Esophagus squamous epithelium (tissue), 5 donors: Measurements from ENCODE around the gene ZNF609. TPM values are rescaled to one million over a fixed set of nuclear protein-coding genes. Genes with fewer than 3 reads are reported as not detected.

Source experiments
- DNase-seq: peaks from one replicate; lab custom pipeline; 2025; lab: John Stamatoyannopoulos, UW
- H3K27ac ChIP-seq, 4 donors: fragments of 200-600 bp; sonication (generic); one replicate each; pipeline ENCODE4 v1.5.1; 2016 to 2019; ENCODE audit warnings: mild to moderate bottlenecking in 1 of 4
- H3K27me3 ChIP-seq, 4 donors: fragments of 200-600 bp; sonication (generic); 1 replicate in 3 of 4; 2 replicates in 1 of 4; pipeline versions ENCODE4 v1.5.1 to v1.6.0; 2017 to 2021; ENCODE audit warnings: antibody characterized with exemption in 1 of 4
- H3K36me3 ChIP-seq, 3 donors: fragments of 200-600 bp; sonication (generic); one replicate each; pipeline ENCODE4 v1.5.1; 2016 to 2019
- H3K4me1 ChIP-seq, 3 donors: fragments of 200-600 bp; sonication (generic); one replicate each; pipeline ENCODE4 v1.5.1; 2017 to 2019
- H3K4me3 ChIP-seq, 4 donors: fragments of 200-600 bp; sonication (generic); 1 replicate in 3 of 4; 2 replicates in 1 of 4; pipeline ENCODE4 v1.5.1; 2016 to 2019; ENCODE audit warnings: mild to moderate bottlenecking in 2 of 4, moderate library complexity in 1 of 4
- H3K9me3 ChIP-seq, 3 donors: fragments of 200-600 bp; sonication (generic); one replicate each; pipeline ENCODE4 v1.5.1; 2016 to 2019
- CTCF ChIP-seq, 6 experiments: fragments of 450-650 bp in 4 of 6; fragments of 200-600 bp in 2 of 6; sonication (generic) in 2 of 6; IDR thresholded peaks; one replicate each; pipeline ENCODE4 v1.5.1; 2016 to 2019; ENCODE audit warnings: antibody characterized with exemption in 6 of 6, mild to moderate bottlenecking in 4 of 6, moderate library complexity in 4 of 6
- POLR2A ChIP-seq, 4 donors: fragments of 450-650 bp; IDR thresholded peaks; one replicate each; pipeline ENCODE4 v1.6.1; 2017; ENCODE audit warnings: antibody characterized with exemption in 4 of 4, mild to moderate bottlenecking in 4 of 4, moderate library complexity in 3 of 4
- WGBS, 2 donors: methylation state at CpG; one replicate each; pipeline ENCODE4 v1.1.5; 2018; 5-methylcytosine and 5-hydroxymethylcytosine counted together
- intact Hi-C: fragments of 100-400 bp; cut with DNase I; formaldehyde crosslinking; loops from one replicate; pipeline ENCODE4 v1.15.0; 2022
- total RNA-seq, 4 donors: library from RNA; depleted of rRNA; stranded (reverse); fragments of >200 nt; gene quantifications; one replicate each; pipeline ENCODE4 v1.1.0, GENCODE V29; 2016
- donor health status: DM: yes; HTN: yes; CAD: no.

ZNF609 gene
- total RNA-seq, 4 donors from 2014 or later, result 10.2 to 25.2 (median 13.8) TPM

- peaks cover 0 to 16% (median 0%) of the 10 kb centered on the region in 3 donors for H3K36me3 ChIP-seq
- intact Hi-C loops, result no loop called here
- WGBS, 2 donors, result 75 to 77% methylated on average over 6 of the region's 6 CpGs
- H3K4me1 ChIP-seq, result peaks cover 7 to 11% (median 8%) of the 10 kb centered on the region in 3 donors
- H3K4me3 ChIP-seq, result no peak overlapping the region
- H3K27me3 ChIP-seq, result no peaks in the 10 kb centered on the region
- H3K27ac ChIP-seq, result no peak overlapping the region
- no peak for TF ChIP-seq CTCF (IDR thresholded peaks at IDR 0.05)
- TF ChIP-seq POLR2A (IDR thresholded peaks at IDR 0.05), result no peak
- H3K9me3 ChIP-seq, result no peaks in the 10 kb centered on the region
- DNase-seq, result no peak
These were observed 21.5 kb upstream of the ZNF609 start for GRCh38 chr15:64438653-64439447.

- intact Hi-C loops, result no loop called here
- 84 to 89% methylated on average over 3 of the region's 3 CpGs for WGBS, 2 donors
- peaks cover 8 to 26% (median 9%) of the 10 kb centered on the region in 3 donors for H3K4me1 ChIP-seq
These were observed 18.5 kb upstream of the ZNF609 start for GRCh38 chr15:64441852-64442251.

GRCh38 chr15:64443016-64443415 is 17.4 kb upstream of the ZNF609 start:
- no peak overlapping the region for H3K4me3 ChIP-seq
- no peaks in the 10 kb centered on the region for H3K27me3 ChIP-seq
- no peaks in the 10 kb centered on the region for H3K9me3 ChIP-seq
- intact Hi-C loops, result no loop called here
- no peak for DNase-seq
- TF ChIP-seq POLR2A (IDR thresholded peaks at IDR 0.05), result no peak
- 93 to 94% methylated on average over 2 of the region's 2 CpGs for WGBS, 2 donors
- H3K36me3 ChIP-seq, result peaks cover 5 to 37% (median 9%) of the 10 kb centered on the region in 3 donors
- H3K4me1 ChIP-seq, result peaks cover 8 to 26% (median 9%) of the 10 kb centered on the region in 3 donors
- H3K27ac ChIP-seq, result peak overlapping the region; percentile 35 to 77 (median 60)

More at GRCh38 chr15:64441852-64442251, 18.5 kb upstream of the ZNF609 start:
- no peak overlapping the region for H3K4me3 ChIP-seq
- no peak overlapping the region for H3K27ac ChIP-seq
- no peaks in the 10 kb centered on the region for H3K9me3 ChIP-seq
- H3K27me3 ChIP-seq, result no peaks in the 10 kb centered on the region
- peaks cover 0 to 26% (median 0%) of the 10 kb centered on the region in 3 donors for H3K36me3 ChIP-seq
- DNase-seq, result no peak
- TF ChIP-seq CTCF (IDR thresholded peaks at IDR 0.05), result no peak
- TF ChIP-seq POLR2A (IDR thresholded peaks at IDR 0.05), result no peak

- H3K27ac ChIP-seq, result peak overlapping the region; percentile 35 to 77 (median 60)
- H3K4me3 ChIP-seq, result no peak overlapping the region
- DNase-seq, result no peak
- TF ChIP-seq CTCF (IDR thresholded peaks at IDR 0.05) (no peak), POLR2A (IDR thresholded peaks at IDR 0.05) (no peak)
- peaks cover 8 to 26% (median 9%) of the 10 kb centered on the region in 3 donors for H3K4me1 ChIP-seq
- 48% methylated on average over 3 of the region's 3 CpGs for WGBS, 2 donors
- intact Hi-C loops, result no loop called here
- H3K9me3 ChIP-seq, result no peaks in the 10 kb centered on the region
- peaks cover 5 to 47% (median 9%) of the 10 kb centered on the region in 3 donors for H3K36me3 ChIP-seq
- H3K27me3 ChIP-seq, result no peaks in the 10 kb centered on the region
These were observed 16.4 kb upstream of the ZNF609 start for GRCh38 chr15:64443747-64444621.

- intact Hi-C loops, result no loop called here
These were observed 15.5 kb upstream of the ZNF609 start for GRCh38 chr15:64444836-64445235.

More at GRCh38 chr15:64444836-64445235, 15.5 kb upstream of the ZNF609 start:
- H3K9me3 ChIP-seq, result no peaks in the 10 kb centered on the region
- peaks cover 8 to 26% (median 9%) of the 10 kb centered on the region in 3 donors for H3K4me1 ChIP-seq
- peak overlapping the region in 2 of 4 donors; percentile 76 to 77 for H3K27ac ChIP-seq
- no peak overlapping the region for H3K4me3 ChIP-seq
- peaks cover 5 to 55% (median 9%) of the 10 kb centered on the region in 3 donors for H3K36me3 ChIP-seq
- TF ChIP-seq POLR2A (IDR thresholded peaks at IDR 0.05), result no peak
- no peak for TF ChIP-seq CTCF (IDR thresholded peaks at IDR 0.05)
- no peak for DNase-seq
- H3K27me3 ChIP-seq, result no peaks in the 10 kb centered on the region
